HFF-Myc (cell line): ENCODE data around the gene WDFY4.

Experiments
- DNase-seq: peaks from one replicate; pipeline ENCODE4 v3.0.0-alpha.2; 2011; ENCODE audit warnings: low read depth; ENCODE audit errors: extremely low read depth
- H3K4me3 ChIP-seq: replicated peaks from 2 replicates; pipeline ENCODE4 v1.5.1; 2011; ENCODE audit warnings: low read depth, mild to moderate bottlenecking, control low read depth, low read length
- CTCF ChIP-seq: IDR thresholded peaks from 2 replicates; pipeline ENCODE4 v1.5.1; 2012; ENCODE audit warnings: mild to moderate bottlenecking, low read depth, low read length, control low read depth; ENCODE audit errors: missing control alignments

Gene WDFY4

DNA sequence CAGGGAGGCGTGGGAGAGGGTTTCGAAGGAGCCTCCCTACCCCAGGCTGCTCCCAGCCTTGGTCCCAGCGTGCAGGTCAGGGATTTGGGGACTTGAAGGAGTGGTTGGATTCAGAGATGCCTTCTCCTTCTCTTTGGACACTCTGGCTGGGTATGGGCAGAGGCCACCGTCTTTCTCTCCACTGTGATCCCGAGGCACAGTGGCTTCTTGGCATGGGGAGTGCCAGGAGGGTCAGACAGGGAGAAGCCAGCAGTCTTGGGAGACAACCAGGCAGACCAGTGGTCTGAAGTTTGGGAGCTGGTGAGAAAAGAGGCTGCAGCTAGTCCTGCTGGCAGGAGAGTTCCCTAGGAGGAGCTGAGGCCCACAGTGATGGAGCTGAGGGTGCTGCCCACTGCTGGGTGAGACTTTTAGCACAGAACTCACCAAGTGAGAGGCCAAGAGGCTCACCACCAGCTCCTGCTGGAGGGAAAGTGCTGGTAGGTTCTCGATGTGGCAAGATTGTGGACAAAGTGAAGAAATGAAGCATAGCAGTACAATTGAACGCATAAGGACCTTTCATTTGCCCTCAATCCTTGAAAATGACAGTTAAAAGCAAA lies 35.2 kb upstream of the WDFY4 start:
- DNase-seq = no peak
- no peak overlapping the region for H3K4me3 ChIP-seq
- no peak for TF ChIP-seq CTCF

DNA sequence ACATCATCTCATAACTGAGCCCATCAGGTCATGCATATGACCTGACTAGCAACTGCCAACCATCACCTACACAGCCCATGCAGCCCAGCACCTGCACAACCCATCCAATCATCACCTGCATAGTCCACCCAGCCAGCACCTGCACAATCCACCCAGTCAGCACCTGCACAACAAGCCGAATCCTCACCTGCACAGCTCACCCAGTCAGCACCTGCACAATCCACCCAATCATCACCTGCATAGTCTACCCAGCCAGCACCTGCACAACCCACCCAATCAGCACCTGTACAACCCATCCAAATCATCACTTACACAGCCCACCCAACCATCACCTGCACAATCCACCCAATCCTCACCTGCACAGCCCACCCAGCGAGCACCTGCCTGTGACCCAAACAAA lies 33.4 kb upstream of the WDFY4 start:
- no peak overlapping the region for H3K4me3 ChIP-seq
- TF ChIP-seq CTCF = no peak
- DNase-seq = no peak

DNA sequence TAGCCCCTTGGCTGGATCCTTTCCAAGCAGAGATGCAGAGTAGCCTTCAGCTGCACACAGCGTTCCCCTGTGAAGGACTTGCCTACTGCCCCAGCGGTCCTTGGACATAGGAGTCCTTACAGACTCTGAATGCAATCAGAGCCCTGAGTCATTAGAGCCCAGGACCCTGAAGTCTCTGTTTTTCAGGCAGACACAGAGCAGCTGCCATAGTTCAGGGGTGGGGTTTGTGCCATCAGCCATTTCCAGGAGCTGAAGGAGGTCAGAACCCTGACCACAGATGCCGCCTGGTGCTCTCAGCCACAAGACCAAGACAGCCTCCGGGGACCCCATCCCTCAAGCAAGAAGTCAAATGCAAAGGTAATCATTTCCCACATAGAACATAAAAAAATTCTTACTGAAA lies 32.8 kb upstream of the WDFY4 start:
- DNase-seq = no peak
- no peak overlapping the region for H3K4me3 ChIP-seq
- no peak for TF ChIP-seq CTCF

GRCh38 chr10:48652344-48652743 lies 32.3 kb upstream of the WDFY4 start:
- TF ChIP-seq CTCF = no peak
- DNase-seq = no peak
- no peak overlapping the region for H3K4me3 ChIP-seq

DNA sequence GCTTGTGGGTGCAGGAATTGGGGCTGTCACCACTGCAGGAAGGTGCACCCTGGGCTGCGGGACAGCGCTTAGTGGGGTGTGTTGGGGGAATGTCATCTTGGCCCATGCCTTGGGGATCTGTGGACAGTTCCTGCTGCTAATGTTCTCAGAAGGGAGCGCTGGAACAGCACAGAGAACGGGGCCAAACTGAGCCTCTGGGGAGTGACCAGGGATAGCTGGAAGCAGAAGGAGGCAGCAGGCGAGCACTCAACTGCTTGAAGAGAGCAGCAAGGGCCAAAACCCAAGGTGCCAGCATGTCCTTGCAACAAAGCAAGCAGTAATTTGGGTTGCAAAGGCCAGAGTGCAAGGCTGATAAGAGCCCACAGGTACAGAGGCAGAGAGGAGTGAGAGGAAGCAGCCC lies 31.3 kb upstream of the WDFY4 start:
- H3K4me3 ChIP-seq = no peak overlapping the region
- TF ChIP-seq CTCF = no peak
- DNase-seq = no peak

DNA sequence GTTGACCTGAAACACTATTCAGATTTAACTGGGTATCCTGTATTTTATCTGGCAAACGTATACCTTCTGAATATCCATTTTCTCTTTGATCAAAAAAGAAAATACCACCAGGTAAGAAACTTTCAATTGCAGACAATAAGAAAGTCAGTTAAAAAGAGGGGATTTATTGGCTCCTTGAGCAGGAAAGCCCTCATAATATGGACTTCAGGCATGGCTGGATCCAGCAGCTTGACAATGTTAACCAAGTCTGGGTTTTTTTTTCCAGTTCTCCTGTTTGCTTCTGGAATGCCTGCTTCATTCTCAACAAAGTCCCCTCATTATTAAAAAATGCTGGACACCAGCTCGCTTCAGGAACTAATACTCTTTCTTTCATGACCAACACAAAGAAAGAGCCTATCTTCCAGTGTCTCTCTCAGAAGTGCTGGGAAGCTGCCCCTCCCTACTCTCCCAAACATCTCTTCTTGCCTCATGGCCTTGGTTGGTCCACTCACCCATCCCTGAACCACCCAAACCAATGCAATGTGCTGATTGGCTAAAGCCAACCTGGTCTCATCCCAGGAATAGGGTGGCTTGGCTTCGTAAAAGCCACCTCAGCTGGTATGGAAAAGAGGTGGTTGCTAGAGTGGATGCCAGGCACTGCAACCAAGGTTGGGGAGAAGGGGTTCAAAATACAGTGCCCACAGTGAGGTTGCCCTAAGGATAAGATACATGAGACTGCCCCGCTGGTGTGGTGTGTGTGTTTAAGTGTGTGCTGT lies 30.6 kb upstream of the WDFY4 start:
- DNase-seq = no peak
- no peak overlapping the region for H3K4me3 ChIP-seq
- TF ChIP-seq CTCF = no peak
